Measurements from ENCODE around the gene RPL39.

DNA sequence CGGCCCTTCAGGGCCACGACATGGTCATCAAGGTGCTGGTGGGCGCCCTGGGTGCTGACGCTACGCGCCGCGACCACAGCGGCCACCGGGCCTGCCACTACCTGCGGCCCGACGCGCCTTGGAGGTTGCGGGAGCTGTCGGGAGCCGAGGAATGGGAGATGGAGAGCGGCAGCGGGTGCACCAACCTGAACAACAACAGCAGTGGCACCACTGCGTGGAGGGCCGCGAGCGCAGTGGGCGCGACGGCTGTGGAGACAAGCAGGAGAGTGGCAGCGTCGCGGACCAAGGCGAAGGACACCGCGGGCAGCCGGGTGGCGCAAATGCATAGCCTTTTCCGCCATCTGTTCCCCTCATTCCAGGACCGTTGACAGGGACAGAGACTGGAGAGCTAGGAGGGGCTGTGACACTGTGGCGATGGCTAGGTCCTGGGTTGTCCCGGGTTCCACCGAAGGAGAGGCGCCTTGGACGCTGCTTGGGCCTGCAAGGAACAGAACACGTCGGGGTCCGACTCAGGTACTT lies 32.1 kb downstream of the RPL39 start:
- TF ChIP-seq, protein P1, sequence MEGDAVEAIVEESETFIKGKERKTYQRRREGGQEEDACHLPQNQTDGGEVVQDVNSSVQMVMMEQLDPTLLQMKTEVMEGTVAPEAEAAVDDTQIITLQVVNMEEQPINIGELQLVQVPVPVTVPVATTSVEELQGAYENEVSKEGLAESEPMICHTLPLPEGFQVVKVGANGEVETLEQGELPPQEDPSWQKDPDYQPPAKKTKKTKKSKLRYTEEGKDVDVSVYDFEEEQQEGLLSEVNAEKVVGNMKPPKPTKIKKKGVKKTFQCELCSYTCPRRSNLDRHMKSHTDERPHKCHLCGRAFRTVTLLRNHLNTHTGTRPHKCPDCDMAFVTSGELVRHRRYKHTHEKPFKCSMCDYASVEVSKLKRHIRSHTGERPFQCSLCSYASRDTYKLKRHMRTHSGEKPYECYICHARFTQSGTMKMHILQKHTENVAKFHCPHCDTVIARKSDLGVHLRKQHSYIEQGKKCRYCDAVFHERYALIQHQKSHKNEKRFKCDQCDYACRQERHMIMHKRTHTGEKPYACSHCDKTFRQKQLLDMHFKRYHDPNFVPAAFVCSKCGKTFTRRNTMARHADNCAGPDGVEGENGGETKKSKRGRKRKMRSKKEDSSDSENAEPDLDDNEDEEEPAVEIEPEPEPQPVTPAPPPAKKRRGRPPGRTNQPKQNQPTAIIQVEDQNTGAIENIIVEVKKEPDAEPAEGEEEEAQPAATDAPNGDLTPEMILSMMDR (IDR thresholded peaks at IDR 0.05; ENCODE audit: poor library complexity): no peak
- no peak for TF ChIP-seq EZH2phosphoT487 (IDR thresholded peaks at IDR 0.05; ENCODE audit: low read depth, severe bottlenecking, unreplicated experiment)
- no peak for TF ChIP-seq EZH2 (IDR thresholded peaks at IDR 0.05; ENCODE audit: borderline replicate concordance)

All from hepatocyte (in vitro differentiated cells).